HepG2 (cell line): ENCODE data around the gene RASSF4. TPM values are rescaled to one million over a fixed set of nuclear protein-coding genes. Genes with fewer than 3 reads are reported as not detected.

Experiments used
- ARID2 ChIP-seq: sonication (generic); formaldehyde crosslinking; IDR thresholded peaks from 2 replicates; pipeline ENCODE4 v1.8.1; 2022; ENCODE audit warnings: mild to moderate bottlenecking, missing genetic modification reagents, borderline replicate concordance
- BCL6 ChIP-seq: IDR thresholded peaks from 2 replicates; pipeline ENCODE4 v1.6.1; 2016; ENCODE audit warnings: missing genetic modification reagents, missing compliant biosample characterization
- CBFB ChIP-seq: sonication (generic); formaldehyde crosslinking; IDR thresholded peaks from 2 replicates; pipeline ENCODE4 v1.4.0; 2020; ENCODE audit warnings: missing genetic modification reagents
- HES4 ChIP-seq: sonication (generic); formaldehyde crosslinking; IDR thresholded peaks from 2 replicates; pipeline ENCODE4 v1.9.0; 2021; ENCODE audit warnings: mild to moderate bottlenecking, missing genetic modification reagents, borderline replicate concordance
- KDM1A ChIP-seq: IDR thresholded peaks from 2 replicates; pipeline ENCODE4 v1.6.1; 2016; ENCODE audit warnings: missing compliant biosample characterization
- KLF9 ChIP-seq: IDR thresholded peaks from 2 replicates; pipeline ENCODE4 v1.6.1; 2016; ENCODE audit warnings: low read depth
- NR2C2 ChIP-seq: sonication (generic); formaldehyde crosslinking; IDR thresholded peaks from 2 replicates; pipeline ENCODE4 v1.4.0; 2020; ENCODE audit warnings: missing genetic modification reagents, mild to moderate bottlenecking, moderate library complexity, borderline replicate concordance
- PHF20 ChIP-seq: sonication (generic); formaldehyde crosslinking; IDR thresholded peaks from 2 replicates; pipeline ENCODE4 v1.5.0; 2020; ENCODE audit warnings: mild to moderate bottlenecking, missing genetic modification reagents
- ZNF232 ChIP-seq: sonication (generic); formaldehyde crosslinking; IDR thresholded peaks from 2 replicates; pipeline ENCODE4 v1.4.0; 2020; ENCODE audit warnings: missing genetic modification reagents, borderline replicate concordance
- ZNF251 ChIP-seq: sonication (generic); formaldehyde crosslinking; IDR thresholded peaks from 2 replicates; pipeline ENCODE4 v1.9.0; 2021; ENCODE audit warnings: mild to moderate bottlenecking, missing genetic modification reagents
- ZNF326 ChIP-seq: sonication (generic); formaldehyde crosslinking; IDR thresholded peaks from 2 replicates; pipeline ENCODE4 v1.4.0; 2020; ENCODE audit warnings: missing genetic modification reagents, borderline replicate concordance
- ZNF451 ChIP-seq: sonication (generic); formaldehyde crosslinking; IDR thresholded peaks from 2 replicates; pipeline ENCODE4 v1.5.0; 2020; ENCODE audit warnings: mild to moderate bottlenecking, missing genetic modification reagents
- ZNF629 ChIP-seq: sonication (generic); formaldehyde crosslinking; conservative IDR thresholded peaks from 2 replicates; pipeline ENCODE4 v1.5.0; 2020; ENCODE audit warnings: missing genetic modification reagents
- ZNF782 ChIP-seq: sonication (generic); formaldehyde crosslinking; IDR thresholded peaks from 2 replicates; pipeline ENCODE4 v1.4.0; 2020; ENCODE audit warnings: missing genetic modification reagents, mild to moderate bottlenecking, borderline replicate concordance
- polyA plus RNA-seq, 8 experiments: library from polyadenylated mRNA; depleted of rRNA in 3 of 8; stranded (reverse) in 7 of 8; unstranded in 1 of 8; fragments of >200 nt; fragmentation: Illumina TruSeq in 4 of 8; extraction: Trizol in 4 of 8; gene quantifications; 2 replicates each; pipeline versions ENCODE4 v1.2.1 to v1.2.3, GENCODE V29; 2011 to 2016; ENCODE audit warnings: low read depth in 4 of 8, missing spikeins in 1 of 8, mixed read lengths in 1 of 8; ENCODE audit not compliant: insufficient read depth in 1 of 8
- total RNA-seq, 5 experiments: library from RNA; depleted of rRNA; stranded (reverse); fragments of >200 nt; fragmentation: Illumina TruSeq; extraction: Trizol; gene quantifications; 2 replicates each; pipeline ENCODE4 v1.2.3, GENCODE V29; 2016; ENCODE audit warnings: low read depth in 1 of 5
- TF ChIP-seq, protein P1 (sequence below): sonication (generic); formaldehyde crosslinking; IDR thresholded peaks from 2 replicates; pipeline ENCODE4 v1.4.0; 2020; ENCODE audit warnings: missing genetic modification reagents
- TF ChIP-seq, protein P2 (sequence below): sonication (generic); formaldehyde crosslinking; IDR thresholded peaks from 2 replicates; pipeline ENCODE4 v1.5.0; 2020; ENCODE audit warnings: missing genetic modification reagents
- TF ChIP-seq, protein P3 (sequence below): sonication (generic); formaldehyde crosslinking; IDR thresholded peaks from 2 replicates; pipeline ENCODE4 v1.5.1; 2020; ENCODE audit warnings: mild to moderate bottlenecking, missing genetic modification reagents, moderate library complexity
- TF ChIP-seq, protein P4 (sequence below): sonication (generic); formaldehyde crosslinking; IDR thresholded peaks from 2 replicates; pipeline ENCODE4 v1.4.0; 2020; ENCODE audit warnings: mild to moderate bottlenecking, missing genetic modification reagents

The RASSF4 gene
- total and polyA plus RNA-seq, 2 of the 13 experiments (the other 11 are each of a cell fraction or from before 2014, with no cell fraction given) = 34.0 to 51.7 TPM

DNA sequence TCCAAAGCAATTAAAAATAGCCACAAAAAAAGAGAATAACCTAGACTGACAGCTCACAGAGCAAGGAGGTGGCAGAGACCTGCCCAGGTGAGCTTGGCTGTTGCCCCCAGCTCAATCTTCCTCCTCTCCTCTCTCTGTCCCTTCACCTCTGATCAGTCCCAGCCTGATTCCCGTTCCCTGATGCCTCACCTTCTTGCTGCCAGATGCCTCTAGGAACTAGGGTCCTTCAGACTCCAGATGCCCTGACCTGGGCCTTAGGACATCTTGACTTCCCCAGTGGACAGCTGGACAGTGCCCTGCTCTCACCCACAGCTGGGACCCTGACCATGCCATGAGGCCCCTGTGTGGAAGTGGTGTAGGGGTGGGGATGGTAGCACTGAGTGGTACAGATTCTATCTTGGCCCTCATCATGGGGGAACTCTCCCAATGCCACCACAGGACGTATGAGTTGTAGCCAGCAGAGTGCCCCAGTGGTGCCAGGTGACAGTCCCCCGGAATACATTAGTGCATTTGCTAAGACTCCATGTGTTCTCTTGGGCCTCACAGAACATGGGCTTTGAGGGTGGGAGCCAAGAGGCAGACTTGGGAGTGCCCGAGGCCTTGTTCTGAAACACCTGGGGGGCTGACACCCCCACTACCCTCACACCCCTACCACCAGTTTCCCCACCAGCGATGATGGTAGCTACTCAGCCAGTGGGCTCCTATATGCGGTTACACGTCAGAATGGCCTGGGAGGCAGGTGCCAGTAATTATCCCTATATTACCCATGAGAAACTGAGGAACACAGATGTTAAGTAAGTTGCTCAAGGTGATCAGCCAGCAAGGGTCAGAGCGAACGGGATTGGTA is 17.0 kb downstream of the RASSF4 start (continued):
- no peak for TF ChIP-seq NR2C2 (CRISPR knock-in tag)
- TF ChIP-seq, protein P1, sequence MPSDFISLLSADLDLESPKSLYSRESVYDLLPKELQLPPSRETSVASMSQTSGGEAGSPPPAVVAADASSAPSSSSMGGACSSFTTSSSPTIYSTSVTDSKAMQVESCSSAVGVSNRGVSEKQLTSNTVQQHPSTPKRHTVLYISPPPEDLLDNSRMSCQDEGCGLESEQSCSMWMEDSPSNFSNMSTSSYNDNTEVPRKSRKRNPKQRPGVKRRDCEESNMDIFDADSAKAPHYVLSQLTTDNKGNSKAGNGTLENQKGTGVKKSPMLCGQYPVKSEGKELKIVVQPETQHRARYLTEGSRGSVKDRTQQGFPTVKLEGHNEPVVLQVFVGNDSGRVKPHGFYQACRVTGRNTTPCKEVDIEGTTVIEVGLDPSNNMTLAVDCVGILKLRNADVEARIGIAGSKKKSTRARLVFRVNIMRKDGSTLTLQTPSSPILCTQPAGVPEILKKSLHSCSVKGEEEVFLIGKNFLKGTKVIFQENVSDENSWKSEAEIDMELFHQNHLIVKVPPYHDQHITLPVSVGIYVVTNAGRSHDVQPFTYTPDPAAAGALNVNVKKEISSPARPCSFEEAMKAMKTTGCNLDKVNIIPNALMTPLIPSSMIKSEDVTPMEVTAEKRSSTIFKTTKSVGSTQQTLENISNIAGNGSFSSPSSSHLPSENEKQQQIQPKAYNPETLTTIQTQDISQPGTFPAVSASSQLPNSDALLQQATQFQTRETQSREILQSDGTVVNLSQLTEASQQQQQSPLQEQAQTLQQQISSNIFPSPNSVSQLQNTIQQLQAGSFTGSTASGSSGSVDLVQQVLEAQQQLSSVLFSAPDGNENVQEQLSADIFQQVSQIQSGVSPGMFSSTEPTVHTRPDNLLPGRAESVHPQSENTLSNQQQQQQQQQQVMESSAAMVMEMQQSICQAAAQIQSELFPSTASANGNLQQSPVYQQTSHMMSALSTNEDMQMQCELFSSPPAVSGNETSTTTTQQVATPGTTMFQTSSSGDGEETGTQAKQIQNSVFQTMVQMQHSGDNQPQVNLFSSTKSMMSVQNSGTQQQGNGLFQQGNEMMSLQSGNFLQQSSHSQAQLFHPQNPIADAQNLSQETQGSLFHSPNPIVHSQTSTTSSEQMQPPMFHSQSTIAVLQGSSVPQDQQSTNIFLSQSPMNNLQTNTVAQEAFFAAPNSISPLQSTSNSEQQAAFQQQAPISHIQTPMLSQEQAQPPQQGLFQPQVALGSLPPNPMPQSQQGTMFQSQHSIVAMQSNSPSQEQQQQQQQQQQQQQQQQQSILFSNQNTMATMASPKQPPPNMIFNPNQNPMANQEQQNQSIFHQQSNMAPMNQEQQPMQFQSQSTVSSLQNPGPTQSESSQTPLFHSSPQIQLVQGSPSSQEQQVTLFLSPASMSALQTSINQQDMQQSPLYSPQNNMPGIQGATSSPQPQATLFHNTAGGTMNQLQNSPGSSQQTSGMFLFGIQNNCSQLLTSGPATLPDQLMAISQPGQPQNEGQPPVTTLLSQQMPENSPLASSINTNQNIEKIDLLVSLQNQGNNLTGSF = peak; percentile 15; the same call in 1 of the 2 replicates
- TF ChIP-seq ZNF251 = no peak
- peak; percentile 10; the same call in 1 of the 2 replicates for TF ChIP-seq ZNF232 (CRISPR knock-in tag)
- TF ChIP-seq CBFB (CRISPR knock-in tag) = 0 out of 2 replicates have a peak, but pooled peaks have one; percentile 20
- TF ChIP-seq ARID2 = no peak; the same call in 1 of the 2 replicates
- TF ChIP-seq, protein P2, sequence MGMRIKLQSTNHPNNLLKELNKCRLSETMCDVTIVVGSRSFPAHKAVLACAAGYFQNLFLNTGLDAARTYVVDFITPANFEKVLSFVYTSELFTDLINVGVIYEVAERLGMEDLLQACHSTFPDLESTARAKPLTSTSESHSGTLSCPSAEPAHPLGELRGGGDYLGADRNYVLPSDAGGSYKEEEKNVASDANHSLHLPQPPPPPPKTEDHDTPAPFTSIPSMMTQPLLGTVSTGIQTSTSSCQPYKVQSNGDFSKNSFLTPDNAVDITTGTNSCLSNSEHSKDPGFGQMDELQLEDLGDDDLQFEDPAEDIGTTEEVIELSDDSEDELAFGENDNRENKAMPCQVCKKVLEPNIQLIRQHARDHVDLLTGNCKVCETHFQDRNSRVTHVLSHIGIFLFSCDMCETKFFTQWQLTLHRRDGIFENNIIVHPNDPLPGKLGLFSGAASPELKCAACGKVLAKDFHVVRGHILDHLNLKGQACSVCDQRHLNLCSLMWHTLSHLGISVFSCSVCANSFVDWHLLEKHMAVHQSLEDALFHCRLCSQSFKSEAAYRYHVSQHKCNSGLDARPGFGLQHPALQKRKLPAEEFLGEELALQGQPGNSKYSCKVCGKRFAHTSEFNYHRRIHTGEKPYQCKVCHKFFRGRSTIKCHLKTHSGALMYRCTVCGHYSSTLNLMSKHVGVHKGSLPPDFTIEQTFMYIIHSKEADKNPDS = no peak
- peak; percentile 15; the same call in 1 of the 2 replicates for TF ChIP-seq BCL6
- TF ChIP-seq, protein P3, sequence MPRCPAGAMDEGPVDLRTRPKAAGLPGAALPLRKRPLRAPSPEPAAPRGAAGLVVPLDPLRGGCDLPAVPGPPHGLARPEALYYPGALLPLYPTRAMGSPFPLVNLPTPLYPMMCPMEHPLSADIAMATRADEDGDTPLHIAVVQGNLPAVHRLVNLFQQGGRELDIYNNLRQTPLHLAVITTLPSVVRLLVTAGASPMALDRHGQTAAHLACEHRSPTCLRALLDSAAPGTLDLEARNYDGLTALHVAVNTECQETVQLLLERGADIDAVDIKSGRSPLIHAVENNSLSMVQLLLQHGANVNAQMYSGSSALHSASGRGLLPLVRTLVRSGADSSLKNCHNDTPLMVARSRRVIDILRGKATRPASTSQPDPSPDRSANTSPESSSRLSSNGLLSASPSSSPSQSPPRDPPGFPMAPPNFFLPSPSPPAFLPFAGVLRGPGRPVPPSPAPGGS = no peak
- TF ChIP-seq ZNF629 (CRISPR knock-in tag) = peak; percentile 14; the same call in 1 of the 2 replicates
- TF ChIP-seq KDM1A = no peak
- TF ChIP-seq ZNF451 (CRISPR knock-in tag) = no peak; the same call in 1 of the 2 replicates
- peak; percentile 91 for TF ChIP-seq ZNF326 (CRISPR knock-in tag)
- peak; percentile 49; the same call in 1 of the 2 replicates for TF ChIP-seq HES4 (CRISPR knock-in tag)
- TF ChIP-seq ZNF782 (CRISPR knock-in tag) = no peak
- TF ChIP-seq KLF9 = 0 out of 2 replicates have a peak, but pooled peaks have one; percentile 7
- TF ChIP-seq, protein P4, sequence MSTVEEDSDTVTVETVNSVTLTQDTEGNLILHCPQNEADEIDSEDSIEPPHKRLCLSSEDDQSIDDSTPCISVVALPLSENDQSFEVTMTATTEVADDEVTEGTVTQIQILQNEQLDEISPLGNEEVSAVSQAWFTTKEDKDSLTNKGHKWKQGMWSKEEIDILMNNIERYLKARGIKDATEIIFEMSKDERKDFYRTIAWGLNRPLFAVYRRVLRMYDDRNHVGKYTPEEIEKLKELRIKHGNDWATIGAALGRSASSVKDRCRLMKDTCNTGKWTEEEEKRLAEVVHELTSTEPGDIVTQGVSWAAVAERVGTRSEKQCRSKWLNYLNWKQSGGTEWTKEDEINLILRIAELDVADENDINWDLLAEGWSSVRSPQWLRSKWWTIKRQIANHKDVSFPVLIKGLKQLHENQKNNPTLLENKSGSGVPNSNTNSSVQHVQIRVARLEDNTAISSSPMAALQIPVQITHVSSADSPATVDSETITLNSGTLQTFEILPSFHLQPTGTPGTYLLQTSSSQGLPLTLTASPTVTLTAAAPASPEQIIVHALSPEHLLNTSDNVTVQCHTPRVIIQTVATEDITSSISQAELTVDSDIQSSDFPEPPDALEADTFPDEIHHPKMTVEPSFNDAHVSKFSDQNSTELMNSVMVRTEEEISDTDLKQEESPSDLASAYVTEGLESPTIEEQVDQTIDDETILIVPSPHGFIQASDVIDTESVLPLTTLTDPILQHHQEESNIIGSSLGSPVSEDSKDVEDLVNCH (CRISPR knock-in tag) = no peak
- TF ChIP-seq PHF20 (CRISPR knock-in tag) = 0 out of 2 replicates have a peak, but pooled peaks have one; percentile 28
